ENCODE results near the gene SYT2.

The SYT2 gene

GRCh38 chr1:202661136-202661845 is 49.0 kb downstream of the SYT2 start:
- TF ChIP-seq ZFX (IDR thresholded peaks at IDR 0.05; ENCODE audit: borderline replicate concordance) (no peak), CTCF (IDR thresholded peaks at IDR 0.05) (peak; percentile 85)
- no peak overlapping the region for H3K27ac ChIP-seq

DNA sequence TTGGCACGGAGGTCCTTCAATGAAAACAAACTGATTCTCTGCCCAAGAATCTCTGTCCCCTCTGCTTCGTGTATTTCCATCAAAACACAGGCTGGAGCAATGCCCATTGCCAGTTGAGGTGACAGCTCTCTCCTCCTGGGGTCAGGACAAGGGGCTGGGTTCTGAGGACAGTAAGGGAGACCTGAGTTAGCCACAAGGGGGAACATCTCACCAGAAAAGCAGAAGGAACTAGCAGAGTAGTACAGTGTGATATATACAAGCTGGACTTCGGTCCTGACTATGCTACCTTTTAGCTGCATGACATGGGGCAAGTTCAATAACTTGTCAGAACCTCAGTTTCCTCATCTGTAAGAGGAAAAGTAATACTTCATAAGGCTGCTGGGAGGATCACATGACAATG is 50.3 kb downstream of the SYT2 start:
- TF ChIP-seq ZFX (IDR thresholded peaks at IDR 0.05; ENCODE audit: borderline replicate concordance) (no peak), CTCF (IDR thresholded peaks at IDR 0.05) (no peak)

DNA sequence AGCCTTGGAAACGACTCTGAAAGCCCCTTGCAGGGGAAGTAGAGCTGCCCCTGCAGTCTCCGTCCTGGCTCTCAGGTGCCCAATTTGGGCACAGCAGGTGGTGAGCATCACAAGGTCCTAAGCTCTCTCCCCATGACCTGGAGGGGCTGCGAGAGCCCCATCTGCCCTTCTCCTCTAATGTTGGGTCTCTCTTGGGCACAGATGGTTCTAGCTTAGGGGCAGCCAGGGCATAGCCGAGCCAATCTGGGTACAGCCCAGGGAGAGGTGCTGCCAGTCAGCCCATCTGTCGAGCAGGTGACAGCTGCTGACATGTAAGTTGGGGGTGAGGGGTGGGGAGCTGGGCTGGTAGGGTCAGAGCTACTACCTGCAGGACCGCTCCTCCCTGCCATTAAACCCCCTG is 50.7 kb downstream of the SYT2 start:
- no peak for TF ChIP-seq ZFX (IDR thresholded peaks at IDR 0.05; ENCODE audit: borderline replicate concordance)
- TF ChIP-seq CTCF (IDR thresholded peaks at IDR 0.05): no peak
- H3K27ac ChIP-seq: no peak overlapping the region

More for the DNA sequence above, 50.3 kb downstream of the SYT2 start:
- H3K27ac ChIP-seq: no peak overlapping the region

DNA sequence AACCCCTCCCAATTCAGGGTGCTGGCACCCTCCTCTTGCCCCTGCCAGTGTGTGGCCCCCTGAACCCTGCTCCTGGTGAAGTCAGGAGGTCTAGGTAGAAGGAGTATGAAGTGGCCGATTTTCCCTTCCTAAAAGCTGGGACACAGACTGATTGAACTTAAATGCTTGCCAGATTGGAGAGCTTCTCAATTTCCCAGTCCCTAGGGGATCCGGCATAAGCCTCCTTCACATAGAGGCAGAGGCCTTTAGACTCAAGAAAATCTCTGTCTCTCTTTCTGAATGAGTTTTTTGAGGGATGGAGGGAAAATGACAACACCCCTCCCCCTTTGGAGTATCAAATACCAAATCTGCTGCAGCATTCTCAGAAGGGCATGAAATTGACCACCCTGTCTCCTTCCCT is 51.5 kb downstream of the SYT2 start:
- H3K27ac ChIP-seq: no peak overlapping the region
- TF ChIP-seq CTCF (IDR thresholded peaks at IDR 0.05): no peak
- no peak for TF ChIP-seq ZFX (IDR thresholded peaks at IDR 0.05; ENCODE audit: borderline replicate concordance)

- H3K27ac ChIP-seq: no peak overlapping the region
- TF ChIP-seq CTCF (IDR thresholded peaks at IDR 0.05): no peak
- TF ChIP-seq ZFX (IDR thresholded peaks at IDR 0.05; ENCODE audit: borderline replicate concordance): no peak
Measured at GRCh38 chr1:202658251-202658759, 51.9 kb downstream of the SYT2 start.

GRCh38 chr1:202656951-202657646 is 53.2 kb downstream of the SYT2 start:
- H3K27ac ChIP-seq: no peak overlapping the region
- TF ChIP-seq CTCF (IDR thresholded peaks at IDR 0.05) (no peak), ZFX (IDR thresholded peaks at IDR 0.05; ENCODE audit: borderline replicate concordance) (no peak)

GRCh38 chr1:202656057-202656456 is 54.2 kb downstream of the SYT2 start:
- no peak for TF ChIP-seq ZFX (IDR thresholded peaks at IDR 0.05; ENCODE audit: borderline replicate concordance)
- peak; percentile 31 for TF ChIP-seq CTCF (IDR thresholded peaks at IDR 0.05)
- no peak overlapping the region for H3K27ac ChIP-seq
